GM10248 (cell line): ENCODE measurements around the gene TOPAZ1.

Source experiments
- CTCF ChIA-PET: fragments of 300-600 bp; sonication (Branson Sonifier 250); formaldehyde crosslinking; extraction: SDS; loops from one replicate; lab custom pipeline; 2021; ENCODE audit warnings: antibody characterized with exemption; lab: Yijun Ruan, JAX
- POLR2A ChIA-PET: fragments of 350-650 bp; sonication (Branson Sonifier 250); formaldehyde crosslinking; extraction: SDS; loops from one replicate; lab custom pipeline; 2020; ENCODE audit warnings: antibody characterized with exemption; lab: Yijun Ruan, JAX
- DNase-seq: peaks from one replicate; pipeline ENCODE4 v3.0.0; 2012; ENCODE audit errors: extremely low spot score
- CTCF ChIP-seq: IDR thresholded peaks from 2 replicates; pipeline ENCODE4 v1.5.1; 2012; ENCODE audit warnings: mild to moderate bottlenecking, low read depth; ENCODE audit errors: extremely low read depth, missing control alignments, control extremely low read depth

TOPAZ1 gene

GRCh38 chr3:44237665-44238064, 4.0 kb upstream of the TOPAZ1 start:
- DNase-seq, result no peak
- CTCF ChIA-PET, result interaction anchor here (0.9 to 1.9 kb wide), 8 partner anchors 15 to 382 kb away, joined by 3 to 8 read pairs (median 4); no protein-coding TSS in a partner anchor
- TF ChIP-seq CTCF, result no peak
- POLR2A ChIA-PET, result no interaction called here

- ChIA-PET POLR2A (no interaction called here), CTCF (interaction anchor here (0.8 to 1.9 kb wide), 6 partner anchors 15 to 383 kb away, joined by 3 to 8 read pairs (median 4); no protein-coding TSS in a partner anchor)
- DNase-seq, result no peak
- TF ChIP-seq CTCF, result no peak
These were observed 2.8 kb upstream of the TOPAZ1 start for GRCh38 chr3:44238889-44239288.

- no peak for TF ChIP-seq CTCF
- ChIA-PET CTCF (no interaction called here), POLR2A (no interaction called here)
These were observed 1.6 kb upstream of the TOPAZ1 start for GRCh38 chr3:44240061-44240460.

GRCh38 chr3:44242721-44243120, 1.0 kb downstream of the TOPAZ1 start:
- POLR2A ChIA-PET, result no interaction called here
- DNase-seq, result no peak
- CTCF ChIA-PET, result interaction anchor here (0.9 kb wide), 1 partner anchor 20 kb away, joined by 3 read pairs; no protein-coding TSS in a partner anchor
- no peak for TF ChIP-seq CTCF

More at GRCh38 chr3:44240061-44240460, 1.6 kb upstream of the TOPAZ1 start:
- DNase-seq, result no peak

GRCh38 chr3:44248152-44248551, 6.5 kb downstream of the TOPAZ1 start:
- no peak for DNase-seq
- ChIA-PET POLR2A (no interaction called here), CTCF (interaction anchor here (0.9 kb wide), 1 partner anchor 368 kb away, joined by 3 read pairs; no protein-coding TSS in a partner anchor)
- TF ChIP-seq CTCF, result no peak

GRCh38 chr3:44252332-44252959, 10.8 kb downstream of the TOPAZ1 start:
- no peak for DNase-seq
- TF ChIP-seq CTCF, result no peak
- ChIA-PET CTCF (interaction anchor here (1.3 kb wide), 1 partner anchor 16 kb away, joined by 4 read pairs; no protein-coding TSS in a partner anchor), POLR2A (no interaction called here)
